Fibroblast of the aortic adventitia (primary cell): ENCODE results near the gene GJA3. TPM values are rescaled to one million over a fixed set of nuclear protein-coding genes. Genes with fewer than 3 reads are reported as not detected.

Experiments
- DNase-seq: peaks from one replicate; pipeline ENCODE4 v3.0.0-alpha.2; 2010; ENCODE audit warnings: low read depth
- H3K4me3 ChIP-seq: 2 replicates; pipeline ENCODE4 v1.5.1; 2011; ENCODE audit warnings: low read depth, mild to moderate bottlenecking, control low read depth, low read length, moderate library complexity
- CTCF ChIP-seq: IDR thresholded peaks from 2 replicates; pipeline ENCODE4 v1.5.1; 2011; ENCODE audit warnings: mild to moderate bottlenecking, low read length, control low read depth, inconsistent platforms; ENCODE audit not compliant: insufficient read depth
- total RNA-seq: library from RNA; depleted of rRNA; stranded (reverse); fragments of >200 nt; gene quantifications from 2 replicates; pipeline ENCODE4 v1.2.3, GENCODE V29; 2012; ENCODE audit warnings: low replicate concordance

GJA3 gene
- total RNA-seq, 1 donor = 0.90 TPM

GRCh38 chr13:20134732-20135131, 26.1 kb downstream of the GJA3 start:
- no peak for TF ChIP-seq CTCF
- no peak for DNase-seq
- no peak overlapping the region for H3K4me3 ChIP-seq

DNA sequence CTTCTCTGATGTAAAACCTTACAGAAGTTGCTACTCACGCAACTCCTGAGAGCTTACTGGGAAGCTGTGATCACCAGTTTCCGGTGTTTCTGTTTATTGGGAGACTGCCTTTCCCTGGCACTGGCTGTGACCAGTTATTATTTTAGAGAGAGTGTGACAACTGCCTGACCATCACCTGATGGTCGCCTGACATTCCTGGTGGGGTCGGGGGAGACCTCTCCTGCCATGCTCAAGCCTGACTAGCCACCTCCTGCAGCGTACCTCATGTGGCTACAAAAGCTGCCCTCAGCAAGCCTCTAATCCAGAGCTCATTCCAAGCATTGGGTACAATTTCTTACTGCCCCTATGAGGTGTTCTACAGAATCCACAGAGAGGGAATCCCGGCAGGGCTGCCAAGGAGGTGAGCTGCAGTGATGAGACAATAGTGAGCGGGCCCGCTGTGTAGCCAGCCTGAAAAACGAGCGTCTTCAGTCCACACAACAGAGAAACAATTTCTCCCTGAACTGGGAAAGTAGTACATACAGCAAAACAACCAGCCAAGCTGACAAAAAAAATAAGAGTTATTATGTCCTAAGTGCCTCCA, 28.7 kb downstream of the GJA3 start:
- TF ChIP-seq CTCF = no peak
- H3K4me3 ChIP-seq = no peak overlapping the region
- DNase-seq = no peak

DNA sequence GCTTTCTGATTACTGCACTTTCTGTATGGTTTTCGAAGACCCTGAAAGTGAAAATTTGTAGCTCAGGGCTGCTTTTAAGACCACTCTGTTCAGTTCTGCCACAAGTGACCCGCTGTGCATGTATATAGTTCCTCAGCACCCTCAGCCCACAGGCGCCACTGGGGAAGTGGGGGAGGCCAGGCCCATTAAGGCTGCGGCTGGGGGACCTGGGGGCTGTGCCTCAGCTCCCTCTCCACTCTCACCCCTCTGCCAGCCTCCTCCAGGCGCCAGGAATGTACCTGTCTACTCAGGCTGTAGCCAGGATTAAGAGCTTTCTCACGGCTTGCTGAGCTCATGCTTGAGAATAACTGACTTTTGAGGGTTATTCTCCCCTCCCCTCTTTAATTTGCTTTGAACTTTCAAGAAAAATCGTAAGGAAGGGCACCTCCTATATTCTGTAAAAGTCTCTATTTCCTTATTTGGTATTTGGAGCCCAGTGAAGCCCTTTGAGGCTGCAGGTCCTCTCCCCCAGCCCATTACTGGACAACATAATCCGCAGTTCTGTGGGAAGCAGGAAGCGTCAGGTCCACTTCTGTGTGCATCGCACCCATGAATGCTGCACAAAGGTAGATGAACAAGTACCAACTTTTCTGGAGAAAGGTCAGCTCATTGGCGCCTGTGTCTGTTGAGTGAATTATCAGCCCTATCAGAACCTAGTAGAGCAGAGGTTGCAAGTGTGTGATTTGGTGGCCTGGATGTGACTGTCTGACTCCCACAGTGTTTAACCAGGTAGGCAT, 29.6 kb downstream of the GJA3 start:
- no peak for TF ChIP-seq CTCF

GRCh38 chr13:20130652-20131051, 30.2 kb downstream of the GJA3 start:
- no peak overlapping the region for H3K4me3 ChIP-seq
- no peak for DNase-seq
- TF ChIP-seq CTCF = no peak

More for the DNA sequence above, 29.6 kb downstream of the GJA3 start:
- H3K4me3 ChIP-seq = no peak overlapping the region
- DNase-seq = no peak

- no peak for TF ChIP-seq CTCF
- H3K4me3 ChIP-seq = no peak overlapping the region
- no peak for DNase-seq
These were observed 30.8 kb downstream of the GJA3 start for GRCh38 chr13:20130012-20130411.

DNA sequence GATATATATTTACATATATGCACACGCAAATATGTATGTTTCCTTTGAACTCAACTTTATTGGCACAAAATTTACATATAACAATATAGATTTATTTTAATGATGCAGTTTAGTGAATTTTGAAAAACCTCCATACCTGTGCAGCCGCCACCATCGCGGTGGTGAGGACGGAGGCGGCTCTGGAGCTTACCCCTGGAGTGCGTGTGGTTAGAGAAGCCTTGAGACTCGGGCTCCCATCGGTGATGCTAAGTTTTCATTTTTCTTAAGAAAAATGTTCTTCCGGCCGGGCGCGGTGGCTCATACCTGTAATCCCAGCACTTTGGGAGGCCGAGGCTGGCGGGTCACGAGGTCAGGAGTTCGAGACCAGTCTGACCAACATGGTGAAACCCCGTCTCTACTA, 31.8 kb downstream of the GJA3 start:
- no peak for DNase-seq
- no peak overlapping the region for H3K4me3 ChIP-seq
- no peak for TF ChIP-seq CTCF
